Panc1 (cell line): ENCODE data around the gene KDM1B. TPM values are rescaled to one million over a fixed set of nuclear protein-coding genes. Genes with fewer than 3 reads are reported as not detected.
A peak's percentile ranks its signal among the peaks of the same experiment; 100 is the strongest.

Experiments
- ATAC-seq: fragments of 200-7000 bp; cut with Tn5 transposase; 2 replicates; pipeline ENCODE4 v1.9.1; 2020; ENCODE audit warnings: mild to moderate bottlenecking, moderate library complexity
- BruUV-seq: library from RNA; stranded (reverse); fragments of 400-500 nt; replicated peaks from 2 replicates; lab custom pipeline; 2021; lab: Mats Ljungman, UMichigan
- CTCF ChIA-PET: fragments of 300-600 bp; sonication (Branson Sonifier 250); formaldehyde crosslinking; loops from one replicate; lab custom pipeline; 2022; ENCODE audit warnings: antibody characterized with exemption; lab: Charles Lee
- POLR2A ChIA-PET: fragments of 300-600 bp; sonication (Branson Sonifier 250); formaldehyde crosslinking; loops from one replicate; lab custom pipeline; 2022; ENCODE audit warnings: antibody characterized with exemption; lab: Charles Lee
- DNase-seq: peaks from one replicate; pipeline ENCODE4 v3.0.0-alpha.2; 2010; ENCODE audit warnings: low read depth, low spot score
- H3K27ac ChIP-seq: 2 replicates; pipeline ENCODE4 v1.5.1; 2011; ENCODE audit warnings: mild to moderate bottlenecking, low read length, inconsistent platforms
- H3K27me3 ChIP-seq: fragments of 200-500 bp; sonication (Bioruptor generic); 2 replicates; pipeline ENCODE4 v1.6.0; 2014; ENCODE audit warnings: low read length, inconsistent platforms; ENCODE audit not compliant: control insufficient read depth, insufficient read depth
- H3K36me3 ChIP-seq: fragments of 200-500 bp; sonication (Bioruptor generic); 2 replicates; pipeline ENCODE4 v1.5.1; 2014; ENCODE audit warnings: inconsistent platforms, mild to moderate bottlenecking, low read length, moderate library complexity; ENCODE audit not compliant: control insufficient read depth, insufficient read depth
- H3K4me1 ChIP-seq: 2 replicates; pipeline ENCODE4 v1.5.1; 2011; ENCODE audit warnings: inconsistent platforms, mild to moderate bottlenecking, low read length, moderate library complexity; ENCODE audit not compliant: control insufficient read depth, insufficient read depth
- H3K4me3 ChIP-seq, 2 experiments: 2 replicates each; pipeline ENCODE4 v1.5.1; 2011 to 2012; ENCODE audit warnings: low read depth in 2 of 2, low read length in 2 of 2, mild to moderate bottlenecking in 2 of 2, inconsistent platforms in 1 of 2, moderate library complexity in 1 of 2
- H3K9me3 ChIP-seq: fragments of 200-500 bp; sonication (Bioruptor generic); 2 replicates; pipeline ENCODE4 v1.5.1; 2014; ENCODE audit warnings: low read depth, mild to moderate bottlenecking, inconsistent platforms, low read length, moderate library complexity; ENCODE audit not compliant: control insufficient read depth, insufficient read depth
- POLR2AphosphoS5 ChIP-seq: IDR thresholded peaks from 2 replicates; pipeline ENCODE4 v1.6.1; 2012; ENCODE audit warnings: mild to moderate bottlenecking, low read depth, low read length, moderate library complexity
- SIN3A ChIP-seq: IDR thresholded peaks from 2 replicates; pipeline ENCODE4 v1.6.1; 2012; ENCODE audit warnings: low read depth, mild to moderate bottlenecking, low read length, moderate library complexity, borderline replicate concordance; ENCODE audit not compliant: insufficient read depth
- TCF7L2 ChIP-seq: IDR thresholded peaks from 2 replicates; pipeline ENCODE4 v1.6.1; 2011; ENCODE audit warnings: mild to moderate bottlenecking, low read depth, low read length, inconsistent platforms
- in situ Hi-C: cut with HindIII; loops from 2 replicates; pipeline ENCODE4 v1.10.0; 2016; ENCODE audit warnings: low sequenced_read_pairs, low pct_unique_long_range_greater_than_20kb
- intact Hi-C: fragments of 100-400 bp; cut with micrococcal nuclease; formaldehyde crosslinking; loops from one replicate; pipeline ENCODE4 v1.10.0; 2022; ENCODE audit not compliant: unreplicated experiment
- total RNA-seq: library from RNA; stranded (reverse); gene quantifications from one replicate; pipeline ENCODE4 v1.2.1, GENCODE V29; 2021; ENCODE audit not compliant: unreplicated experiment
- TF ChIP-seq, protein P1 (sequence below): fragments of 450-650 bp; IDR thresholded peaks from 2 replicates; pipeline ENCODE4 v1.5.1; 2017; ENCODE audit warnings: mild to moderate bottlenecking
- TF ChIP-seq, protein P2 (sequence below), 2 experiments: IDR thresholded peaks; 2 replicates each; pipeline ENCODE4 v1.6.1; 2011 to 2012; ENCODE audit warnings: low read depth in 2 of 2, control low read depth in 1 of 2, low read length in 1 of 2, mild to moderate bottlenecking in 1 of 2, moderate library complexity in 1 of 2; ENCODE audit not compliant: insufficient read depth in 1 of 2

The KDM1B gene
- total RNA-seq, 1 experiment from 2014 or later, result 27.1 TPM

DNA sequence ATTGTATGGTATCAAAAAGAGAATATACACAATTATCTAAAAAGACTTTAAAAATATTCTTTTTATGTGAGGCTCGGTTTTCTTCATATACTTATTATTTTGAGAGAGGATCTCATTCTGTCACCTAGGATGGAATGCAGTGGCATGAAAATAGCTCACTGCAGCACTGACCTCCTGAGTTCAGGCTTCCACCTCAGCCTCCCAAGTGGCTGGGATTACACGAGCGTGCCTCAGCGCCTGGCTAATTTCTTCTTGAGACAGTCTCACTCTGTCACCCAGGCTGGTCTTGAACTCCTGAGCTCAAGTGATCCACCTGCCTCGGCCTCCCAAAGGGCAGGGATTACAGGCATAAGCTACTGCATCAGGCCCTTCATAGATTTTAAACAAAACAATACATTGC is 98.4 kb downstream of the KDM1B start:
- H3K4me1 ChIP-seq, result no peaks in the 10 kb centered on the region
- CTCF ChIA-PET, result no interaction called here
- no peak for TF ChIP-seq SIN3A
- TF ChIP-seq, protein P1, sequence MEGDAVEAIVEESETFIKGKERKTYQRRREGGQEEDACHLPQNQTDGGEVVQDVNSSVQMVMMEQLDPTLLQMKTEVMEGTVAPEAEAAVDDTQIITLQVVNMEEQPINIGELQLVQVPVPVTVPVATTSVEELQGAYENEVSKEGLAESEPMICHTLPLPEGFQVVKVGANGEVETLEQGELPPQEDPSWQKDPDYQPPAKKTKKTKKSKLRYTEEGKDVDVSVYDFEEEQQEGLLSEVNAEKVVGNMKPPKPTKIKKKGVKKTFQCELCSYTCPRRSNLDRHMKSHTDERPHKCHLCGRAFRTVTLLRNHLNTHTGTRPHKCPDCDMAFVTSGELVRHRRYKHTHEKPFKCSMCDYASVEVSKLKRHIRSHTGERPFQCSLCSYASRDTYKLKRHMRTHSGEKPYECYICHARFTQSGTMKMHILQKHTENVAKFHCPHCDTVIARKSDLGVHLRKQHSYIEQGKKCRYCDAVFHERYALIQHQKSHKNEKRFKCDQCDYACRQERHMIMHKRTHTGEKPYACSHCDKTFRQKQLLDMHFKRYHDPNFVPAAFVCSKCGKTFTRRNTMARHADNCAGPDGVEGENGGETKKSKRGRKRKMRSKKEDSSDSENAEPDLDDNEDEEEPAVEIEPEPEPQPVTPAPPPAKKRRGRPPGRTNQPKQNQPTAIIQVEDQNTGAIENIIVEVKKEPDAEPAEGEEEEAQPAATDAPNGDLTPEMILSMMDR, result no peak
- no peak for TF ChIP-seq POLR2AphosphoS5
- no peak for TF ChIP-seq TCF7L2
- TF ChIP-seq, protein P2, sequence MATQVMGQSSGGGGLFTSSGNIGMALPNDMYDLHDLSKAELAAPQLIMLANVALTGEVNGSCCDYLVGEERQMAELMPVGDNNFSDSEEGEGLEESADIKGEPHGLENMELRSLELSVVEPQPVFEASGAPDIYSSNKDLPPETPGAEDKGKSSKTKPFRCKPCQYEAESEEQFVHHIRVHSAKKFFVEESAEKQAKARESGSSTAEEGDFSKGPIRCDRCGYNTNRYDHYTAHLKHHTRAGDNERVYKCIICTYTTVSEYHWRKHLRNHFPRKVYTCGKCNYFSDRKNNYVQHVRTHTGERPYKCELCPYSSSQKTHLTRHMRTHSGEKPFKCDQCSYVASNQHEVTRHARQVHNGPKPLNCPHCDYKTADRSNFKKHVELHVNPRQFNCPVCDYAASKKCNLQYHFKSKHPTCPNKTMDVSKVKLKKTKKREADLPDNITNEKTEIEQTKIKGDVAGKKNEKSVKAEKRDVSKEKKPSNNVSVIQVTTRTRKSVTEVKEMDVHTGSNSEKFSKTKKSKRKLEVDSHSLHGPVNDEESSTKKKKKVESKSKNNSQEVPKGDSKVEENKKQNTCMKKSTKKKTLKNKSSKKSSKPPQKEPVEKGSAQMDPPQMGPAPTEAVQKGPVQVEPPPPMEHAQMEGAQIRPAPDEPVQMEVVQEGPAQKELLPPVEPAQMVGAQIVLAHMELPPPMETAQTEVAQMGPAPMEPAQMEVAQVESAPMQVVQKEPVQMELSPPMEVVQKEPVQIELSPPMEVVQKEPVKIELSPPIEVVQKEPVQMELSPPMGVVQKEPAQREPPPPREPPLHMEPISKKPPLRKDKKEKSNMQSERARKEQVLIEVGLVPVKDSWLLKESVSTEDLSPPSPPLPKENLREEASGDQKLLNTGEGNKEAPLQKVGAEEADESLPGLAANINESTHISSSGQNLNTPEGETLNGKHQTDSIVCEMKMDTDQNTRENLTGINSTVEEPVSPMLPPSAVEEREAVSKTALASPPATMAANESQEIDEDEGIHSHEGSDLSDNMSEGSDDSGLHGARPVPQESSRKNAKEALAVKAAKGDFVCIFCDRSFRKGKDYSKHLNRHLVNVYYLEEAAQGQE (IDR thresholded peaks at IDR 0.05; ENCODE audit: insufficient read depth in 1 of 2, low read depth in 2 of 2, low read length in 1 of 2), result no peak
- no peak for ATAC-seq
- H3K27me3 ChIP-seq, result no peaks in the 10 kb centered on the region
- H3K9me3 ChIP-seq, result no peaks in the 10 kb centered on the region
- in situ Hi-C loops, result no loop called here
- H3K27ac ChIP-seq, result no peak overlapping the region
- POLR2A ChIA-PET, result no interaction called here
- BruUV-seq, result no TSS peak
- no peak for DNase-seq
- no peak overlapping the region for H3K4me3 ChIP-seq
- peaks cover 57% of the 10 kb centered on the region for H3K36me3 ChIP-seq
- intact Hi-C loops, result no loop called here

DNA sequence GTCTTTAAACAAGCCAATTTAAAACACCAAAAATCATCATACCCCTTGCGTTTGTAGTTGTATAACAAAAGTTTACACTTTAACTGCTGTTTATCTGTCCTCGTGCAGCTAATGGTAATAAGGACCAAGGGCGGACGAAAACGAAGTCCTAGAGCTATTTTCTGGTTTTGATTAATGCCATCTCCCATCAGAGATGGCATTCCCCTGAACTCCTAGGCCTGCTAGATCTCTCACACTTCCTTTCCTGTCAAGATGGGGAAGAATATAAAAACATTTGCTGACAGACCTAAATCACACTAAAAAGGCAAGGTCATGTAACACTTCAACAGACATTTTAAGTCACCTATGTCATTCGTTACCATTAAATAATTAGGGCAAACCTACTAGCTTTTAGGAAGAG is 99.6 kb downstream of the KDM1B start:
- Histone ChIP-seq H3K27me3 (no peaks in the 10 kb centered on the region), H3K27ac (no peak overlapping the region), H3K4me3 (no peak overlapping the region), H3K36me3 (peaks cover 47% of the 10 kb centered on the region), H3K4me1 (peaks cover 5% of the 10 kb centered on the region), H3K9me3 (no peaks in the 10 kb centered on the region)
- POLR2A ChIA-PET, result interaction anchor here (0.7 kb wide), 1 partner anchor 400 kb away, joined by 3 read pairs; no protein-coding TSS in a partner anchor
- DNase-seq (no peak), ATAC-seq (no peak)
- TSS peak; percentile 31 for BruUV-seq
- in situ Hi-C loops, result no loop called here
- intact Hi-C loops, result no loop called here
- CTCF ChIA-PET, result no interaction called here
- TF ChIP-seq, protein P1, result no peak
- TF ChIP-seq POLR2AphosphoS5 (0 out of 2 replicates have a peak, but pooled peaks have one; percentile 17), SIN3A (no peak)
